ENCODE measurements around the gene CYSTM1.

GRCh38 chr5:140189253-140189652 is 14.3 kb downstream of the CYSTM1 start:
- TF ChIP-seq, protein P1, sequence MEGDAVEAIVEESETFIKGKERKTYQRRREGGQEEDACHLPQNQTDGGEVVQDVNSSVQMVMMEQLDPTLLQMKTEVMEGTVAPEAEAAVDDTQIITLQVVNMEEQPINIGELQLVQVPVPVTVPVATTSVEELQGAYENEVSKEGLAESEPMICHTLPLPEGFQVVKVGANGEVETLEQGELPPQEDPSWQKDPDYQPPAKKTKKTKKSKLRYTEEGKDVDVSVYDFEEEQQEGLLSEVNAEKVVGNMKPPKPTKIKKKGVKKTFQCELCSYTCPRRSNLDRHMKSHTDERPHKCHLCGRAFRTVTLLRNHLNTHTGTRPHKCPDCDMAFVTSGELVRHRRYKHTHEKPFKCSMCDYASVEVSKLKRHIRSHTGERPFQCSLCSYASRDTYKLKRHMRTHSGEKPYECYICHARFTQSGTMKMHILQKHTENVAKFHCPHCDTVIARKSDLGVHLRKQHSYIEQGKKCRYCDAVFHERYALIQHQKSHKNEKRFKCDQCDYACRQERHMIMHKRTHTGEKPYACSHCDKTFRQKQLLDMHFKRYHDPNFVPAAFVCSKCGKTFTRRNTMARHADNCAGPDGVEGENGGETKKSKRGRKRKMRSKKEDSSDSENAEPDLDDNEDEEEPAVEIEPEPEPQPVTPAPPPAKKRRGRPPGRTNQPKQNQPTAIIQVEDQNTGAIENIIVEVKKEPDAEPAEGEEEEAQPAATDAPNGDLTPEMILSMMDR (IDR thresholded peaks at IDR 0.05; ENCODE audit: low read depth, low read length, poor library complexity, severe bottlenecking) = no peak
- no peak for TF ChIP-seq EZH2phosphoT487 (IDR thresholded peaks at IDR 0.05; ENCODE audit: borderline replicate concordance, low read length)

Measured in DOHH2 (cell line).